Activated CD4-positive, alpha-beta T cell treated with anti-CD3 and anti-CD28 coated beads, Interleukin-2, Interleukin-4, amounts not matched to agents 100 ng/mL and 50 ng/mL, durations not matched to agents 16 hours and 8 hours (primary cell): ENCODE results near the gene LY86.

ENCODE experiments used
- DNase-seq: peaks from one replicate; pipeline ENCODE4 v3.0.0-alpha.2; 2020; ENCODE audit warnings: low spot score

The LY86 gene

DNA sequence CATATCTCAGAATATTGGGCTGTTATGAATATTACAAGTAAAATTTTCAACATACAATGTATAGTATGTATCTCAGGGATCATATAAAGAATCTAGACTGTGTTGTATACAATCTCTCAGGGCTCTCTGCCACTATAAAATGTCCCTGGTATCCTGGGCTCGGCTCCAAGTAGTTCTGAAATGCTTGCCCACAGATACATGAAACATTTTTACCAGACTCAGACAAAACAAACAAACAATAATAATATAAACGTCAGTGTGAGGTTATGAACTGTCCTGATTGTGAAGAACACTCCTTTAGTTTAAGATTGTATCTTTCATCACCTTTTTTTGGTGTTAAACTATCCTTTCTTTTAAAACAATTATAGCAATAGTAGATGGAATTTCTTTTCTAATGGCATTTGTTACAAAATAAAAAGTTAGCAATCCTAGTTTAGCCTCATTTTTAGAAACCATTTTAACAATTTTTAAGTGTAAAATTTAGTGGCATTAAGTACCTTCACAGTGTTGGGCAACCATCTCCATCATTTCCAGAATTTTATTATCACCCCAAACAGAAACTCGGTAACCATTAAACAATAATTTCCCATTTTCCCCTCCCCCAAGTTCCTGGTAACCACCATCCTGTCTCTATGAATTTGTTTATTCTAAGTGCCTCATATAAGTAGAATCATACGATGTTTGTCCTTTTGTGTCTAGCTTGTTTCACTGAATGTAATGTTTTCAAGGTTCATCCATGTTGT is 17.4 kb upstream of the LY86 start:
- DNase-seq: no peak

DNA sequence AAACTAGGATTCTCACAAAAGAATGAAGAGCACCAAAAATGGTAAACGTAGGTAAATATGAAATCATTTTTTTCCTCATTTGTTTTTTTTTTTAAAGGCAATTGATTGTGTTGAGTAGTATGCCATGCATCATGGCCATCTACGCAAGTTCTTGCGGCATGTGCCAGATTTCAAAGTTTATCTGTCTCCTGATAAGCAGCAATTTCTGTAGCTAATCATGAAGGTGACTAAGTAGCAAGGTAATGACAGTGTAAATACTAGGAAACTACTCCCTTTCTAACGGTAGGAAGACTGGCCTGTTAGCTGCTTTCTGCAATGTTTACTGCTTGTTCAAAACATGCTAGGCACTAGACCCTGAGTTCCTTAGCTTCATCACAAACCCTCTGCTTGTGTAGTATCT is 13.4 kb upstream of the LY86 start:
- no peak for DNase-seq

- no peak for DNase-seq
Observed at GRCh38 chr6:6577735-6578134, 10.8 kb upstream of the LY86 start.

GRCh38 chr6:6579281-6579680 is 9.2 kb upstream of the LY86 start:
- no peak for DNase-seq

GRCh38 chr6:6580225-6580856 is 8.2 kb upstream of the LY86 start:
- no peak for DNase-seq

GRCh38 chr6:6581054-6581453 is 7.5 kb upstream of the LY86 start:
- no peak for DNase-seq

DNA sequence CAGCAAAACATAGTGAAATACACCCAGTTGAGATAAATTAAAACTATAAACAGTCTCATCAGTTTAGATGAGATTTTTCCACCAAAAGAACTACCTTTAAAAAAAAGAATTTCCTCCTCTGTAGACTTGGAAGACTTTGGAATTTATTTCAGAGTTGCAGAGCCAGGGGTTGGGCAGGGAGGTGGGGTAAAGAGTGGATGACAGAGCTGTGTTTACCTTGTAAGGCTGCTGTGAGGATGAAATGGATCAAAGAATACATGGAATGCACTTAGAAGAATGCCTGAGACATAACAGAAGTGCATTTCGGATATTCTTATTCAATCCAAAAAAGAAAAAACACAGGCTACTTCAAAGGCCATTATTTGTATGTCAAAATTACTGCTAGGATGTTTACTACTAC is 6.4 kb upstream of the LY86 start:
- no peak for DNase-seq

GRCh38 chr6:6583836-6584235 is 4.7 kb upstream of the LY86 start:
- DNase-seq: peak; percentile 31

DNA sequence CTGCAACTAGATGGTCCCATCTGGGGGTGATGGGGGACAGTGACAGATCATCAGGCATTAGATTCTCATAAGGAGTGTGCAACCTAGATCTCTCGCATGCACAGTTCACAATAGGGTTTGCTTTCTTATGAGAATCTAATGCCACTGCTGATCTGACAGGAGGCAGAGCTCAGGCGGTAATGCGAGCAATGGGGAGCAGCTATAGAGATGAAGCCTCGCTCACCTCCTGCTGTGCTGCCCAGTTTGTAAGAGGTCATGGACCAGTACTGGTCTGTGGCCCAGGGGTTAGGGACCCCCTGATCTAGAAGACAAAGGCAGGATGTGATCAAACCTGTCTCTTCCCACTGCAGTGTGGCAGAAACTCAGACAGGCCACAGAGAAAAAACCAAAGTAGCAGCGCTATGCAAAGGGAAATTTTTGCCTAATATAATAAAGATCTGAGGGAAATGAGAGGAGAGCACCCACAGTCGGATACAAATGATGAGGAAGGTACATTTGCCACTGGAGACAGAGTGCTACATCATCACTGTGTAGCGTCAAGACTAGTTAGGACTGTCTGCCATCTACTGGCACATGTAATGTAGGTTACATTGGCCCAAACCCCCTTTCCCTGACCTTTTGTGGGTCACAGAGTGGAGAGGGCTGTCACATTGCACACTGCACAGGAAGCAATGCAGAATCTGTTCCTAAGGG is 4.1 kb upstream of the LY86 start:
- no peak for DNase-seq

- DNase-seq: no peak
Observed at GRCh38 chr6:6585003-6585311, 3.6 kb upstream of the LY86 start.

DNA sequence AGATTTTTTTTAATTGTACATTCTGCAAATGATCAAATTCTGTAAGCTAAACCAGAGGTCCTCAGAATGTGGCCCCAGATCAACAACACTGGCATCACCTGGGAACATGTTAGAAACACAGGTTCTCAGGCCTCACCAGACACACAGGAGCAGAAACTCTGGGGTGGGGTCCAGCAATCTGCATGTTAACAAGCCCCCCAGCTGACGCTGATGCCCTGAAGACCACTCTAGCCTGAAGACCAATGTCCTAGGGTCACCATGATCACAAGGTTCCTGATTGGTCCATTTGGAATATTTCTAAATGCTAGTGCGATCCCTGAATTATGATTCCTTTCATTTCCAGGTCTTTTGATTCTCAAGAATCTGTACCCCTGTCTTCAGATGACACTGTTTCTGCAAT is 2.4 kb upstream of the LY86 start:
- DNase-seq: no peak

GRCh38 chr6:6586671-6587526 is 1.6 kb upstream of the LY86 start:
- DNase-seq: no peak

GRCh38 chr6:6587696-6588063 is 840 bp upstream of the LY86 start:
- no peak for DNase-seq

DNA sequence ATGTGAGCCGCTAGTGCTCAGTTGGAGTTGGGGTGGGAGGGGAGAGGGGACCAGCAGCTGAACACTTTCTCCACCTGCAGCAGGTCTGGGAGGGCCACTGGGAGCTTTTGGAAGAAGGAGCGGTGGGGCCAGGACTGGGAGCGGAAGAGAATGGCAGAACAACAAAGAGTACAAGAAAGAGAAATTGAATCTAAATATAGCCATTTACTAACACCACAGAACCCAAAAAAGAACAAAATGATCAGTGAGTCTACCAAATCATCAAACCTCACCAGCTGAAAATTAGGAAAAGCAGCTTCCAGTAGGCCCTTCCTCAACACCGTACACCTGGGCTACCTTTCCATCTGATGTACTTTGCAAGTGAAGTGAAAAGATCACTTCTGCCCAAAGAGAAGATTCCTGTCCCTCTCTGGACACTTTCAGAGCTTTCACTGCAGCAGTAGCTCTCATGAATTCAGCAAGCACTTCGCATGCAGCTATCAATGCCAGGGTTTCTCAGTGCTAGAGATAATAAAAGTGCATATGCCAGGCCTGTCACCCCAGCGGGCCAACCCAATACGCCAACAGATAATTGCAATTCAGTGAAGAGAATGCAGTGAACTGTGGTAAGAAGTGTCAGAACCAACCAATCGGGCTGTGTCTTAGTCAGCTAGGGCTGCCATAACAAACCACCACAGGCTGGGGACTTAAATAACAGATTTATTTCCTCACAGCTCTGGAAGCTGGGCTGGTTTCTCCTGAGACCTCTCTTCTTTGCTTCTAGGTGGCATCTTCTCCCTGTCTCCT is 597 bp downstream of the LY86 start:
- DNase-seq: no peak

- DNase-seq: no peak
Observed at GRCh38 chr6:6590530-6590929, 2.0 kb downstream of the LY86 start.

DNA sequence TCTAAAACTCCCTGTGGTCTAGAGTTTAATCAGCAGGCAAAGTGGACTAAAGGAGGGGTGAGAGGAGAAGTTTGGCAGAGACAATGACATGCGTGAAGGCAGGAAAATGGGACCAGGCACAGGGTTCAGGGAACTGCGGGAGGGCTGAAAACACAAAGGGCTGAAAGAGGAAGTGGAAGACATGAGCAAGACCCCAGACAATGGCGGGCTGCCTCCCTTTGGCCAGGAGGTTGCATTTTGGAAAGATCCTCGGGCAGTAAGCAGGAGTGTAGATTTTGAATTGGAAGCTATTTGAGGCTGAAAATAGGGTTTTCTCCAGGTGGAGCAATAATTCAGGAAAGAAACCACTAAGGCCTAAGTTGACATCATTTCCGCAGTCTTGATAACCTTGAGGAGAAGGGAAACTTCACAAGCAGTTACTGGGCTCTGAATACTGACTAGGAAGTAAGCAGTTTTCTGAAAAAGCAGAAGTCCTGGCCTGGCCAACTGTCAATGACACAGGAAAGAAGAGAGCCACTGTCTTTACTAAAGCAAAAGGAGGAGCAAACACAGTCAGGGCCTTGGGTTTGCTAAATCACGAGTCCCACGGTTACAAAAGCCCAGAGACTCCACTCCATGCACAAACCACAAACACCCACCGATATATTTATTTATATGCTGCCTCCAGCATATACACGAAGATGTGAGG is 3.4 kb downstream of the LY86 start:
- DNase-seq: no peak

GRCh38 chr6:6592826-6593475 is 4.4 kb downstream of the LY86 start:
- no peak for DNase-seq

DNA sequence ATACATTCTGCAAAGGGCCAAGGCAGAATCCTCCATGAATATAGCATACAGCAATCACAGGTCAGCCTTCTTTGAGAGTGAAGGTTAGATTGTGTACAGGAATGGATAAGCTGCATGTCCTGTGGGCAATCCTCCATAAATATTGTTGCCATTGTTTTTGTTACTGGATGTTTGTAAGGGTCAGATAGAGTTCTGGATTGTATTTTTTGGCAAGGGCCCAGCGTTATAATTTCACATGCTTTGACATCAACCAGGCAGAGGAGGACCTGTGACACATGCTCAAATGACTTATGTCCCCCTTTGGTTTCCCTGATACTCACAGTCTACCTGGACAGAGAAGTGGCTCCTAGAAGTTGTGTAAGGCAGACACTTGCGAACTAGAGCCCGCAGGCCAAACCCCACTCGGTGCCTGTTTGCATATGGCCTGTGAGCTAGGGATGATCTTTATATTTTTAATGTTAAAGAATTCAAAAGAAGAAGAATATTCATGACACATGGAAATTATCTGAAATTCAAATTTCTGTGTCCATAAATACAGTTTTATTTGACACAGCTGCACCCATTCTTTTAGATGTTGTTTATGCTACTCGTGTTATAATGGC is 5.4 kb downstream of the LY86 start:
- DNase-seq: no peak

DNA sequence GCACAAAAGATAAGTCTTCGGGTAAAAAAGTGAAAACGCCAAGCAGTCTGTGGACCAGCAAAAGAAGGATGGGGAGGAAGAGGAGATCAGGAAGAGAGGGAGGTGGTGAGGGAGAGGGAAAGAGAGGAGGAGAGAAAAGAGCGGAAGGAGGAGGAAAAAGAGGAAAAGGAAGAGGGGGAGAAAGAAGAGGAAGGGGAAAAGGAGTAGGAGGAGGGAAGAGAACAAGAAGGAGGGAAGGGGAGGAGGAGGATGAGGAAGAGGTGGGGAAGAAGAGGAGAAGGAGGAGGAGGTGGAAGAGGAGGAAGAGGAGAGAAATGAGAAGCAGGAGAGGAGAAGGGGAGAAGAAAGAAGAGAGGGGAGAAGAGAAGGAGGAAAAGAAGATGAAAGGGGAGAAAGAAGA is 6.5 kb downstream of the LY86 start:
- DNase-seq: no peak

DNA sequence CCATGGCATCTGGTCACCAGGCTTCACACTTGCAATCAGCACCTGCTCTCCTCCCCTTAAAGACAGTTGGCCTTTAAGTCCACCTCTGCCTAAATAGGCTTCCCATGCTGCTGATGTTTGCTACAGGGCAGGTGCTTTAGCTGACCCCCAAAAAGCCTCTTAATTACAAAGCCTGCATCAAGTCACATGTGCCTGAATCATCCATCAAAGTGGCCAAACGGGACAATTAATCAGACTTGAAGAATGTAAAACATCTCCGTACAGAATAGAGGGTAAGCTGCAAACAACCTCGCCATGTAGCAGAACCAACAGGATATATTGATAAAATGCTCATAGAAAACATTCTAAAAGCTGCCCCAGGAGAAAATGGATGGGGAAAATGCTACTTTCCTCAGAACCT is 7.4 kb downstream of the LY86 start:
- no peak for DNase-seq
